CD4-positive, alpha-beta T cell treated with Interleukin-21 for 1 hour (primary cell): ENCODE data around the gene CRTC1.
"Not testable (repeated sequence)": the region's sequence is repeated elsewhere in the genome, so short reads cannot be mapped to it uniquely, and the experiment has no call there.

Experiments
- DNase-seq: peaks from one replicate; pipeline ENCODE4 v3.0.0-alpha.2; 2020

The CRTC1 gene

GRCh38 chr19:18733762-18734332, 50.4 kb downstream of the CRTC1 start:
- not testable (repeated sequence) for DNase-seq

GRCh38 chr19:18735324-18735723, 51.8 kb downstream of the CRTC1 start:
- DNase-seq = no peak

- DNase-seq = no peak
These were observed 52.3 kb downstream of the CRTC1 start for GRCh38 chr19:18735752-18736151.

- no peak for DNase-seq
These were observed 53.2 kb downstream of the CRTC1 start for GRCh38 chr19:18736415-18737336.

GRCh38 chr19:18737337-18737953, 54.0 kb downstream of the CRTC1 start:
- DNase-seq = no peak

GRCh38 chr19:18737954-18738351, 54.5 kb downstream of the CRTC1 start:
- no peak for DNase-seq

- DNase-seq = no peak
These were observed 55.6 kb downstream of the CRTC1 start for GRCh38 chr19:18738961-18739690.

GRCh38 chr19:18741124-18742121, 57.9 kb downstream of the CRTC1 start:
- DNase-seq = no peak

- no peak for DNase-seq
These were observed 58.8 kb downstream of the CRTC1 start for GRCh38 chr19:18742324-18742723.

- DNase-seq = no peak
These were observed 59.6 kb downstream of the CRTC1 start for GRCh38 chr19:18742838-18743783.

- DNase-seq = no peak
These were observed 60.4 kb downstream of the CRTC1 start for GRCh38 chr19:18743784-18744418.

GRCh38 chr19:18745012-18745735, 61.7 kb downstream of the CRTC1 start:
- DNase-seq = no peak

- DNase-seq = no peak
These were observed 62.5 kb downstream of the CRTC1 start for GRCh38 chr19:18745931-18746330.

GRCh38 chr19:18746401-18747325, 63.2 kb downstream of the CRTC1 start:
- DNase-seq = no peak

- no peak for DNase-seq
These were observed 66.1 kb downstream of the CRTC1 start for GRCh38 chr19:18749362-18750231.

GRCh38 chr19:18750295-18750970, 67.0 kb downstream of the CRTC1 start:
- DNase-seq = no peak

- DNase-seq = no peak
These were observed 68.1 kb downstream of the CRTC1 start for GRCh38 chr19:18751571-18751970.
